H1 (cell line): ENCODE results near the gene TMEM176B.

ENCODE experiments used
- CHD1 ChIP-seq: IDR thresholded peaks from 2 replicates; pipeline ENCODE4 v1.6.1; 2012; ENCODE audit warnings: low read depth, low read length, improper control_type of control experiment
- CHD7 ChIP-seq: fragments of 300-600 bp; sonication (generic); IDR thresholded peaks from 2 replicates; pipeline ENCODE4 v1.7.1; 2012; ENCODE audit warnings: low read length, moderate library complexity, mild to moderate bottlenecking, inconsistent platforms; ENCODE audit not compliant: insufficient replicate concordance
- CTCF ChIP-seq, 3 experiments: IDR thresholded peaks; 1 replicate in 2 of 3; 2 replicates in 1 of 3; pipeline versions ENCODE4 v1.5.1 to v1.6.1; 2011; ENCODE audit warnings: low read length in 3 of 3, mild to moderate bottlenecking in 3 of 3, inconsistent platforms in 2 of 3, low read depth in 1 of 3, moderate library complexity in 1 of 3; ENCODE audit not compliant: insufficient read depth in 1 of 3; ENCODE audit errors: control extremely low read depth in 1 of 3
- GABPA ChIP-seq: IDR thresholded peaks from 2 replicates; pipeline ENCODE4 v1.6.1; 2011; ENCODE audit warnings: mild to moderate bottlenecking, low read length, moderate library complexity, borderline replicate concordance; ENCODE audit not compliant: insufficient read depth
- POLR2A ChIP-seq, 2 experiments: IDR thresholded peaks; 1 replicate in 1 of 2; 2 replicates in 1 of 2; pipeline ENCODE4 v1.6.1; 2011; ENCODE audit warnings: low read depth in 2 of 2, low read length in 2 of 2, mild to moderate bottlenecking in 2 of 2; ENCODE audit errors: control extremely low read depth in 1 of 2
- RXRA ChIP-seq: IDR thresholded peaks from 2 replicates; pipeline ENCODE4 v1.6.1; 2011; ENCODE audit warnings: low read depth, mild to moderate bottlenecking, low read length, moderate library complexity; ENCODE audit not compliant: insufficient read depth
- SIN3A ChIP-seq, 2 experiments: IDR thresholded peaks in 1 of 2; conservative IDR thresholded peaks in 1 of 2; 2 replicates each; pipeline ENCODE4 v1.6.1; 2011 to 2012; ENCODE audit warnings: low read length in 2 of 2, improper control_type of control experiment in 1 of 2, low read depth in 1 of 2, mild to moderate bottlenecking in 1 of 2
- SP2 ChIP-seq: IDR thresholded peaks from 2 replicates; pipeline ENCODE4 v1.6.1; 2012; ENCODE audit warnings: mild to moderate bottlenecking, low read length, inconsistent platforms
- TEAD4 ChIP-seq: IDR thresholded peaks from 2 replicates; pipeline ENCODE4 v1.6.1; 2012; ENCODE audit warnings: low read depth, low read length, inconsistent platforms, mixed read lengths
- TF ChIP-seq, protein P1 (sequence below): IDR thresholded peaks from 2 replicates; pipeline ENCODE4 v1.6.1; 2011; ENCODE audit warnings: low read length, improper control_type of control experiment

- TF ChIP-seq RXRA (no peak), CTCF (IDR thresholded peaks at IDR 0.05; ENCODE audit: control extremely low read depth in 1 of 3, insufficient read depth in 1 of 3, low read depth in 1 of 3, low read length in 3 of 3) (no peak), SP2 (no peak), SIN3A (conservative IDR thresholded peaks at IDR 0.05 in 1 of 2, IDR thresholded peaks at IDR 0.05 in 1 of 2; ENCODE audit: low read depth in 1 of 2, low read length in 2 of 2) (no peak), POLR2A (IDR thresholded peaks at IDR 0.05; ENCODE audit: control extremely low read depth in 1 of 2, low read depth in 2 of 2, low read length in 2 of 2) (no peak), TEAD4 (no peak), CHD1 (no peak), GABPA (no peak), CHD7 (no peak)
- TF ChIP-seq, protein P1, sequence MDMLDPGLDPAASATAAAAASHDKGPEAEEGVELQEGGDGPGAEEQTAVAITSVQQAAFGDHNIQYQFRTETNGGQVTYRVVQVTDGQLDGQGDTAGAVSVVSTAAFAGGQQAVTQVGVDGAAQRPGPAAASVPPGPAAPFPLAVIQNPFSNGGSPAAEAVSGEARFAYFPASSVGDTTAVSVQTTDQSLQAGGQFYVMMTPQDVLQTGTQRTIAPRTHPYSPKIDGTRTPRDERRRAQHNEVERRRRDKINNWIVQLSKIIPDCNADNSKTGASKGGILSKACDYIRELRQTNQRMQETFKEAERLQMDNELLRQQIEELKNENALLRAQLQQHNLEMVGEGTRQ, result no peak
These were observed 53.2 kb downstream of the TMEM176B start for GRCh38 chr7:150746921-150747320.
